Measurements from ENCODE around the gene PIGC.

The PIGC gene

GRCh38 chr1:172397221-172397620, 46.6 kb downstream of the PIGC start:
- DNase-seq, result no peak

GRCh38 chr1:172395576-172395975, 48.3 kb downstream of the PIGC start:
- no peak for DNase-seq

- no peak for DNase-seq
Observed at GRCh38 chr1:172394811-172395210, 49.1 kb downstream of the PIGC start.

- DNase-seq, result peak; percentile 85
Observed at GRCh38 chr1:172394141-172394751, 49.6 kb downstream of the PIGC start.

- peak; percentile 37 for DNase-seq
Observed at GRCh38 chr1:172393354-172393753, 50.5 kb downstream of the PIGC start.

- DNase-seq, result no peak
Observed at GRCh38 chr1:172391976-172392375, 51.9 kb downstream of the PIGC start.
